Right lobe of liver (tissue), 6 donors: ENCODE data around the gene HDLBP. TPM values are rescaled to one million over a fixed set of nuclear protein-coding genes. Genes with fewer than 3 reads are reported as not detected.

Experiments used
- ATAC-seq, 4 donors: fragments of 200-7000 bp; cut with Tn5 transposase; one replicate each; pipeline ENCODE4 v1.9.1; 2020; ENCODE audit warnings: mild to moderate bottlenecking in 4 of 4, moderate library complexity in 4 of 4
- DNase-seq, 3 donors: peaks; one replicate each; pipeline ENCODE4 v3.0.0-alpha.2; 2020
- H3K27ac ChIP-seq, 3 donors: fragments of 200-600 bp; one replicate each; pipeline ENCODE4 v1.8.0; 2022
- H3K27me3 ChIP-seq, 2 donors: fragments of 200-600 bp; one replicate each; pipeline ENCODE4 v1.8.0; 2022
- H3K36me3 ChIP-seq, 4 donors: fragments of 200-600 bp; sonication (generic) in 1 of 4; one replicate each; pipeline versions ENCODE4 v1.5.1 to v1.8.0; 2017 to 2022; ENCODE audit warnings: control low read depth in 1 of 4
- H3K4me1 ChIP-seq, 4 donors: fragments of 200-600 bp; sonication (generic) in 1 of 4; one replicate each; pipeline versions ENCODE4 v1.5.1 to v1.8.0; 2017 to 2022; ENCODE audit warnings: control low read depth in 1 of 4
- H3K4me3 ChIP-seq, 3 donors: fragments of 200-600 bp; one replicate each; pipeline ENCODE4 v1.8.0; 2022
- H3K9me3 ChIP-seq, 4 donors: fragments of 200-600 bp; sonication (generic) in 1 of 4; one replicate each; pipeline versions ENCODE4 v1.5.1 to v1.8.0; 2017 to 2022; ENCODE audit warnings: control low read depth in 1 of 4
- CTCF ChIP-seq, 4 donors: fragments of 200-600 bp in 3 of 4; fragments of 450-650 bp in 1 of 4; IDR thresholded peaks; one replicate each; pipeline versions ENCODE4 v1.5.1 to v1.8.0; 2016 to 2022; ENCODE audit warnings: antibody characterized with exemption in 4 of 4, mild to moderate bottlenecking in 2 of 4
- POLR2A ChIP-seq: fragments of 450-650 bp; IDR thresholded peaks from one replicate; pipeline ENCODE4 v1.6.1; 2017; ENCODE audit warnings: antibody characterized with exemption, mild to moderate bottlenecking
- WGBS: methylation state at CpG from one replicate; pipeline ENCODE4 v1.1.6; 2018; ENCODE audit warnings: low coverage, low lambda C conversion rate; ENCODE audit not compliant: insufficient coverage; ENCODE audit errors: missing lambda C conversion rate; 5-methylcytosine and 5-hydroxymethylcytosine counted together
- intact Hi-C, 2 donors: fragments of 100-400 bp; cut with DNase I; formaldehyde crosslinking; loops; one replicate each; pipeline versions ENCODE4 v1.11.2 to v1.14.1; 2022
- total RNA-seq, 6 experiments: library from RNA; depleted of rRNA in 2 of 6; stranded (reverse); fragments of >200 nt in 2 of 6; fragmentation: NEBNext Ultra II Directional in 3 of 6; extraction: Animal tissue kit (Norgen Biotek cat#: 25700) in 3 of 6; gene quantifications; one replicate each; pipeline versions ENCODE4 v1.1.0 to v1.2.4, GENCODE V29; 2016 to 2023
- donor health status: DM: no; HTN: yes; CAD: no.
- donor health status: DM: no; HTN: no; CAD: no.
- donor health status: DM: no; HTN: no; CAD: no.
- donor health status: DM: no; HTN: yes; CAD: no.
- donor health status: DM: no; HTN: yes; CAD: no.

The HDLBP gene
- total RNA-seq, 6 experiments from 2014 or later, result 341 to 557 (median 479) TPM

- no peak overlapping the region for H3K4me3 ChIP-seq
- no peak for TF ChIP-seq CTCF (IDR thresholded peaks at IDR 0.05)
- no peak for TF ChIP-seq POLR2A
- peak; percentile 23 to 58 (median 30) for ATAC-seq
- H3K27ac ChIP-seq, result no peak overlapping the region
- H3K36me3 ChIP-seq, result peaks cover 0 to 18% (median 9%) of the 10 kb centered on the region in 4 donors
- peaks cover 0 to 11% (median 3%) of the 10 kb centered on the region in 4 donors for H3K4me1 ChIP-seq
- H3K9me3 ChIP-seq, result no peaks in the 10 kb centered on the region
- DNase-seq, result peak in 2 of 3 donors; percentile 21 to 51
- H3K27me3 ChIP-seq, result no peaks in the 10 kb centered on the region
- intact Hi-C loops, result no loop called here
- 48% methylated on average over 7 of the region's 23 CpGs for WGBS
Observed at GRCh38 chr2:241223211-241224017, 92.1 kb downstream of the HDLBP start.

- Histone ChIP-seq H3K4me3 (no peak overlapping the region), H3K27me3 (no peaks in the 10 kb centered on the region), H3K27ac (no peak overlapping the region), H3K36me3 (no peaks in the 10 kb centered on the region), H3K4me1 (peaks cover 0 to 12% (median 3%) of the 10 kb centered on the region in 4 donors), H3K9me3 (no peaks in the 10 kb centered on the region)
- TF ChIP-seq CTCF (IDR thresholded peaks at IDR 0.05) (no peak), POLR2A (no peak)
- DNase-seq (no peak), ATAC-seq (no peak)
- intact Hi-C loops, result no loop called here
- WGBS, result 89% methylated on average over 6 of the region's 6 CpGs
Observed at GRCh38 chr2:241219856-241220356, 95.6 kb downstream of the HDLBP start.

GRCh38 chr2:241219030-241219382 is 96.5 kb downstream of the HDLBP start:
- Histone ChIP-seq H3K36me3 (no peaks in the 10 kb centered on the region), H3K9me3 (no peaks in the 10 kb centered on the region), H3K27me3 (no peaks in the 10 kb centered on the region), H3K27ac (peak overlapping the region in 1 of 3 donors; percentile 54), H3K4me3 (peak overlapping the region; percentile 51 to 61 (median 58)), H3K4me1 (peaks cover 0 to 9% (median under 1%) of the 10 kb centered on the region in 4 donors)
- WGBS, result 38% methylated on average over 4 of the region's 4 CpGs
- intact Hi-C loops, result no loop called here
- ATAC-seq (no peak), DNase-seq (no peak)
- TF ChIP-seq CTCF (IDR thresholded peaks at IDR 0.05) (no peak), POLR2A (no peak)

GRCh38 chr2:241218131-241219029 is 97.1 kb downstream of the HDLBP start:
- Histone ChIP-seq H3K36me3 (no peaks in the 10 kb centered on the region), H3K4me1 (peaks cover 0 to 9% (median under 1%) of the 10 kb centered on the region in 4 donors), H3K4me3 (peak overlapping the region; percentile 51 to 61 (median 58)), H3K9me3 (no peaks in the 10 kb centered on the region), H3K27me3 (no peaks in the 10 kb centered on the region), H3K27ac (peak overlapping the region in 1 of 3 donors; percentile 54)
- TF ChIP-seq POLR2A (no peak), CTCF (IDR thresholded peaks at IDR 0.05) (peak in 3 of 4 donors; percentile 18 to 41 (median 24))
- peak in 1 of 3 donors; percentile 76 for DNase-seq
- peak; percentile 50 to 66 (median 54) for ATAC-seq
- WGBS, result 0% methylated on average over 23 of the region's 83 CpGs
- intact Hi-C loops, result no loop called here
